NCI-H510A treated with DMSO at 0.1 percent for 48 hours (cell line): ENCODE measurements around the gene TBC1D22A.

Experiments used
- DNase-seq: peaks from one replicate; lab custom pipeline; 2025; lab: John Stamatoyannopoulos, UW

The TBC1D22A gene

DNA sequence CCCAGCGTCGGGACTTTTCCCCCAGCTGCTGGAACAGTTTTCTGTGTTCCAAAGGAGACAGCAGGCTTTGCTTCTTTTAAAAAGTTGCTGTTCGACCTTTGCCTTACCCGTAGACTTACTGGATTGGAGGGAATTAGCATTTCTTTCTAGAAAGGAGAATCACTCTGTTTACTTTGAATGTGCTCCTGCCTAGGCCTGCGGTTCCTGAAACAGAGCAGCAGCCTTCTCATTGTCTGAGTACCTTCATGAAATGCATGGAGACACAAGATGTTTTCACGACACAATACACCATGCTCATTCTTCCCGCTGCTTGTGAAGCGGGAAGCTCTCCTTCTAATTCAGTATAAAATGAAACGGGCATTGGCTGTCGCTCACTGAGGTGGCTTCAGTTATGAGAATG, 196.2 kb downstream of the TBC1D22A start:
- no peak for DNase-seq

DNA sequence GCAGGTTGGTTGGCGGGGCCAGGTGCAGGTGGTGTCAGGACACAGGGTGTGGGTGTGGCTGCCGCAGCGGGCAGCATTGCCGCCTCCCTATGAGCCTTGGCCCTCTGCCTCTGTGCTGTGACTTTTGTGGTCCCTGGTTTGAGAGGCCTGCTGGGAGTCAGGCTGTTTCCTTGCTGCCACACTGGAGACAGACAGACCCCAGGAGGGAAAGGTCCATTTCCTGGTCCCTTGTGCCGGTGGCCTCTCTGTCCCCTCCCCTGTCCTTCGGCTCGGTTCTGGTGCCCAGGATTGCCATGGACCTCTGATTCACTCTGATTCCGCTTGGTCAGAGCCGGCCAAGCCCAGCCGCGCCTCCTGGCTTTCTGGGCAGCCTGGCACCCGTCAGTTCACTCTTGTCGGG, 196.9 kb downstream of the TBC1D22A start:
- DNase-seq = no peak

DNA sequence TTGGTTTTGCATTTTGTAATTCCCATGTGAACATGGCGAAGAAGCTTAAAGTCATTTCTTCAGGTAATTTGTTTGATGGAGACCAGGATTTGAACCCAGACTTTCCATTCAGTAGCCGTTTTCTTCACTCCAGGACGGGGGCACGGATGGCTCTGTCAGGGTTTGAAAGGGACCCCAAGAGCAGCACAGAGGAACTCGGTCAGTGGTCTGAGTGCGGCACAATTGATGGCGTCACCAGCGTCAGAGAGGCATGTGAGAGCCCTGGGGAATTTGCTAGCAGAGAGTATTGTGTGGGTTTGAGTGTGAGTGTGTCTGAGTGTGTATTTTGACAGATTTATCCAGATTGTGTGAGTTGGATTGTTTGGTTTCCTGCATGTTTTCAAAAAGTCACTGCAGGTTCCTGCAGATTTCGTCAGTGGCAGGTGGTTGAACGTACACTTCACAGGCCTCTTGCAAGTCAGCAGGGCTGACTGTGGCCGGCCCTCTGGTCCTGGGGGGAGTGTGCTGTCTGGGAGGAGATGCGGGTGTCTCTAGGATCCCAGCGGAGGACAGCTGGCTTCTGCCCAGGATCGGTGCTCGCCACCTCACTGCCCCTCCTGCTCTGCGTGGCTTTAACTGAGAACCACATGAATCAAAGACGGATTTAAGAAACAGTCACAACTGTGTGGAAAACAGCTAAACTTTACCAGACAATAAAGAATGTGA, 199.3 kb downstream of the TBC1D22A start:
- peak; percentile 22 for DNase-seq

DNA sequence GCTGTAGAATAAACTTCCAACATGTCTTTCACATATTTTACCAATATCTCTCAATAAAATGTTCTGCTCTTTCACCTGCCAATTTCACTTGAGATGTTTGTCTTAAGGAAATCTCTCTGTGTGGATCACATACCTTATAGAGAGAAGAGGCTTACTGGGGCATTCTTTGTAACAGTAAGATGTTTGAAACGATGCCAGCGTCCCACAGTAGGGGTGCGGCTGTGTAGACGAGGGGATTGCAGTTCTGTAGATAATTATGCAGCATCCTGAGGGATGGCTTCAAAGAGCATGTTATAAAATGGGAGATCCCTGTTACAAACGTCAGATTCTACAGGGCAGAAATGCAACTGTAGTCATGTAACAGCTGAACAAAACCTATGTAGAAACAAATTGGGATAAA, 200.0 kb downstream of the TBC1D22A start:
- DNase-seq = no peak

DNA sequence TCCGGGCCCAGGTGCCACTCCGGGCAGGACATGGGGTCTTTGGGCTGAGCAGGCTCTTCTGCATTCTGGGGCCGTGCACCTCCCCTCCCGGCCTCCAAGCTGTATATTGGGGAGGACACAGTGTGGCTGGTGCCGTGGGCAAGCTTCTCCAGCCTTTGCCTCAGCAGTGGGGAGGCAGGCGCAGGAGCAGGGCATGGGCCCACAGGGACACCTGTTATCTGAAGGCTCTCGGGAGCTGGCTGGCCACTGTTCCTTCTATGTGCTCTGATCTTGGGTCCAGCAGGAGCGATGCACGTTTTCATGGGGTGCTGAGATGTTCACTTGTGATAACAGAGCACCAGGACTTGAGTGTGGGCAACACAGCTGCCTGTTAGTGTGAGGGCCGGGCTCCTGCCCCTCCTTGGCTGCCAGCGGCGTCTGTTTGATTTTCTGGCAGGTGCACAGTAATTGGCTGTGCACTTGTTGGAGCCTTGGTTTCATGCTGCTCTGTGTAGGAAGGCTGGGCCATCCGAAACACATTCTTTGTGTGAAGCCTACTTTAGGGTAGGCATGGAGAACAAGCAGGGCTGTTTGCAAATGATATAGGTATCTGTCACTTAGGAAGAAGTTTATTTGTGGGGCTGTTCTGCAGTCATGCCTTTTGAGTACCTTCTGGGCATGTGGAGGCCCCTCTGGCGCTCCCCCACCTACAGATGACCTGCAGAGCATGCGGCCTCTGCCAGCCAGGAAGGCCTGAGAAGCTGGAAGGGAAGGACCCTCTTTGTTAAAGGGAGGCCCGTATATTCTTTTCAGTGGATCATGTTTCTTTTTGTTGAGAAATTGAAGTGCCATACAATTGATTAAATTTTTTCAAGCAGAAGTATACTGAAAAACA, 201.5 kb downstream of the TBC1D22A start:
- DNase-seq = peak; percentile 75

DNA sequence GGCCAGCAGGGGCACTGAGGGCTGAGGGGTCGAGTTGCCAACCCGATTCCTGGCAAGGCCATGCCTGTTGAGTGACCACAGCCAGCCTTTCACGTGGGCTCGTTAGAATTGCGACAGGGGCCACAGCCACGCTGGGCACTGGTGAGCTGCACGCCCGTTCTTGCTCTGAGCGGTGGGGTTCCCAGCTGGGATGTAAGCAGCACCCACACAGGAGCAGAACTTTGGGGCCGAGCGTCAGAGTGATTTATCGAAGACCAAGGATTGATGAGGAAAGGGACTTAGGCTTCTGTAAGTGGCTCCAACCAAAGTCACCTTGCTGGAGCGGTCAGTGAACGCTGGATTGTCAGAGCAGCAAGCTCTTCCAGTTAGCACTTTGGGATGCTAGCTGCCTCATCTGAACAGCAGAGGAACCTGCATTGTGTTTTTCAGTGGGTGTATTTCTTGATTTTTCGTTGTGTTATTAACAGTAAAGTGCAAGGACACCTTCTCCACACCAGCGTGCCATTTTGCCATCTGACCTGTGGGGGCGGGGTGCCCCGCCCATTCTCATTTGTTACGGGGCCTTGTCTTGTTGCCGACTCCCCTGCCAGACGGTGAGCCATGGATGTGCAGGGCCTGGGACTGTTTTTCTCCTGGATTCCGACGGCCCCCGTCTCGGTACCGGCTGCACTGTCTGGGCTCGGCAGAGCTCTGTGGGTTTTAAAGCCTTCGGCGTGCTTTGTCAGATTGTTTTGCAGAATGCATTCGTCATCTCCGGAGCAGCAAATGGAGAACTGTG, 202.5 kb downstream of the TBC1D22A start:
- DNase-seq = no peak

DNA sequence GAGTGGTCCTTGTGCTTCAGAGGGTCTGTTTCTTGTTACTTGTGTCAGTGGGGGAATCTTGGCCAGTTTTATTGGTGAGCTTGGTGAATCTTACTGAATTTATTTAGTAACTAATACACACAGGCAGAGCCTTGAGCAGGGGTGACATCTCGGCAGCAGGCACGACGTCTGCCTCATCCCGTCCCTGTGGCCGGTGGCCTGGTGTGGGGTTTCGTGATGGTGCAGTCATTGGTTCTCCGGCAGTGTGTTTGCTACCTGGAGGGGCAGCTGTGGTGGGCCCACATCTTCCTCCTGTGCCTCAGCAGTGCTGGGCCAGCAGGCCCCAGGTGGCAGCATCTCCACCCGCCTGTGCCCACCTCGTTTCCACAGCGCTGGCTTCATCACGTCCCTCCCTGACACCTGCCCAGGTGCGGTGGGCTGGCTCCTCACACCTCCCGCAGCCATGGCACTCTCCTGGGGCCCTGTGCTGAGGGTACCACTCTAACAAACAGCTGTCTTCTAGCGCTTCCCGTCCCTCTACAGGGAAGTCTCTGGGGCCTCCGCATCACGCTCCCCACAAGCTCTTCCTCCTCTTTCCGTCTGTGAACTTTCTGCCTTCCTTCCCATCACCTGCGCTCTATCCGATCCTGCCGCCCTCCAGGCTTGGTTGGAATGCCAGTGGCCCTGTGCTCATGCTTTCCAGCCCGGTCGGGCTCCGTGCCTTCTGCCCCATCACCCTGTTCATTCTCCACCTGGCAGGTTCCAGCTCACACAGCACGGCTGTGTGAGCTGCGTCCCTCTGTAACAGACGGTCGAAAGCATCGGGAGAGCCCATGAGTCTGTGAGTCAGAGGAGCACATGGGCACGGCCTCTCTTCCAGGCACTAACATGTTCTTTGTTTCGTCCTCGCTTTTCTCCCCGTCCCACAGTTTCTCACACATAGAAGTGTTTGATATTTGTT, 203.4 kb downstream of the TBC1D22A start:
- DNase-seq = no peak

DNA sequence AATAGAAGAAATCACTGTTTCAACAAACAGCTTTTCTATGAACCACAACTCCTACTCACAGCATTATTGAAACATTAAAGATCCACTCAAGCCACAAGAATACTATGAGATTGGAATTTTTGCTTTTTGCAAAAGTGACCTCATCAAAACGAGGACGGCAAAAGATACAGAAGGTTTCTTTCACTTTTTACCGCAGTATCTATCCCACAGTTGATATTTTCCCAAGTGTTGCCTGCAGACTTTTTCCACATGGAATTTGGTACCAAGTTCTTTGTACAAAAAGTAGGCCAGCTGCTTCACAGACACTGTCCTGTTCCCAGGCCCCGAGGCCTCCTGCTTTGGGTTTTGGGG, 204.0 kb downstream of the TBC1D22A start:
- DNase-seq = no peak

DNA sequence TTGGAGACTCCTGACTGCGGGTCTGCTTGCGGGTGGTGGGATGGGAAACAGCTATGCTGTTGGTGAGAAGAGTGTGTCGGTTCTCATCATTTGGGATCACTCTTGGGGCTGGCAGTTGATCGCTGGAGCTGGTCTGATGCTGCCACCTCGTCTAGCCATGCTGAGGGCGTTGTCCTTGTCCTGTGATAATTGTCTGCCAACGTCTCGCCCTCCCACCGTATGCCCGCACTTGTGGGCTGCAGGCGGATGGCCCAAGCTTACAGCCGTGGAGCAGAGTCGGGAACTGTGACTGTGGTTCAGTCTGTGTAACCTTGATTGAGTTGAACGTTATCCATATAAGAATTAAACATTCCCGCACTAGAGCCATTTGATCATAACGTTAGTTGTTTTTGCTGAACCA, 204.4 kb downstream of the TBC1D22A start:
- DNase-seq = no peak

DNA sequence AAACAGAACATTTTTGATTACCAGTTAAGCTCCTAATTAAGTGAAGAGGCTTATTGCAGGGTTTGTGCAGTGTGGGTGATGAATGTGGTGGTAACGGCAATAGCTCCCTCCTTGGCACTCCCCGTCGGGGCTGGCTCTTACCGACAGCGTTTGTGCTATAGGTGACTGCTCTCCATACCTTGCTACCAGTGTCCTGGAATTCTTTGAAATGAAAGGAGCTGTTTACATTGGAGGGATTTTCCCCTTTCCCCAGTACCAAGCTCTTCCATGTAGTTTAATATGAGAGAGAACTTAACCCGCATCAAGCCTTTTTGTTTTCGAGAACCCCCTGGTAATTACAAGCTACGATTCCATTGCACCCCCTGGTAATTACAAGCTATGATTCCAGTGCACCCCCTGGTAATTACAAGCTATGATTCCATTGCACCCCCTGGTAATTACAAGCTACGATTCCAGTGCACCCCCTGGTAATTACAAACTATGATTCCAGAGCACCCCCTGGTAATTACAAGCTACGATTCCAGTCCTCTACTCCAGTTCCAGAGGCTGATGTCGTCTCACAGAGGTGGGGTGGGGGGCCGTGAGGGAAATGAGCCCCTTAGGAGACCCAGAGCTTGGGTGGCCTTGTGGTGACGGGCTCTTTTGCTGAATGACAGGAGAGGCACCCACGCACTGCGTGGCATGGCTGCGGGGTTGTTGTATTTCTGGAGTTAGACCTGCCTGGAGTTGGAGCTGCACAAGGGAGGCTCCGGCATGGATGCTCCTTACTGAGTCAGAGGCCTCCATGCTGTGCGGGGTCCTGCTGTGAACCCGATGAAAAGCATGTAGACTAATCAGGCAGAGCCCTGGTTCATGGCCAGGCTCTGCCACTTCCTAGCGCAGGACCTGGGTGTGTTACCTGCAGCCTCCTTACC, 205.3 kb downstream of the TBC1D22A start:
- no peak for DNase-seq

DNA sequence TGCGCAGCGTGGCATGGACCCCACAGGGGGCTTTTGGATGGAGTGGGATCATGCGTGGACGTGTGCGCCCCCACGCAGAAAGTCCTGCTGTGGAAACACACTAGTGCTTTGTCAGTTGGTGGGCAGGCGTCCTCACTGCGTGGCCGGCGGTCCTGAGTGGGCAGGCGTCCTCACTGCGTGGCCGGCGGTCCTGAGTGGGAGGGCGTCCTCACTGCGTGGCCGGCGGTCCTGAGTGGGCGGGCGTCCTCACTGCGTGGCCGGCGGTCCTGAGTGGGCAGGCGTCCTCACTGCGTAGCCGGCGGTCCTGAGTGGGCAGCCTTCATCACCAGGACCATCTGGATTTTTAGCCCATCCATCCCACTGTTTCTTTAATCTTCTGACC, 205.9 kb downstream of the TBC1D22A start:
- no peak for DNase-seq

DNA sequence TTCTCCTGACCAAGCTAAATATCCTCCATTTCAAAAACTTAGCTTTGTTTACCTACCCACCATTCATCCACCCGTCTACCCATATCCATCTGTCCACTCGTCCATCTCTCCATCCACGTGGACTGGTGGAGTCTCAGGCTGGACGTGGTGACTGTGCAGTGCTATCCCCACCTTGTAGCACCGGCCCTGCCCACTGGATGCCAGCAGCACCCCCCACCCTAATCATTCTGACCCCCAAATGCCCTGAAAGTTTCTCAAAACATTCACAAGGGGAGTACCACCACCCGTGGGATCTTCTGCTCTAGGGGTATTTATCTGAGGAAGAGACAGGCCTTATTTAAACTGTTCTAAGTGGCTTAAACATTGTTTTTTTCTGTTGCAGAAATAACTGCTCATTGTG, 206.4 kb downstream of the TBC1D22A start:
- no peak for DNase-seq

DNA sequence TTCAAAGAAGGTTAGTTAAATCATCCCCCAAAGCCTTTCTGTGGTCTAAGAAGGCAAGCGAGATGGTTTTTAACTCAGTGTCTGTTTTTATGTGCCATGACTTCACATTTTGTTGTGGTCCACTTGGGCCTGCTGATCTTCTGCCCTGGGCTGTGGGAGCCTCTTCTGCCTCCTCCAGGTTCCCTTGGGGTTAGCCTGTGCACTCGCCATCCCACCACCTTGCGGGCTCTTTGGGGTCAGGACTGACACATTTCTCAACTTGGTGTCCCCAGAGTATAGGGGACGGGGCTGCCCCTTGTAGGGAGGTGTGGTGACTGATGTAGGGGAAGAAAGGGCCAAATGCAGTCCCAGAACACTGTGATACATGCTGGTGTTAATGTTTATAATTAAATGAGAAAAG, 207.0 kb downstream of the TBC1D22A start:
- no peak for DNase-seq

DNA sequence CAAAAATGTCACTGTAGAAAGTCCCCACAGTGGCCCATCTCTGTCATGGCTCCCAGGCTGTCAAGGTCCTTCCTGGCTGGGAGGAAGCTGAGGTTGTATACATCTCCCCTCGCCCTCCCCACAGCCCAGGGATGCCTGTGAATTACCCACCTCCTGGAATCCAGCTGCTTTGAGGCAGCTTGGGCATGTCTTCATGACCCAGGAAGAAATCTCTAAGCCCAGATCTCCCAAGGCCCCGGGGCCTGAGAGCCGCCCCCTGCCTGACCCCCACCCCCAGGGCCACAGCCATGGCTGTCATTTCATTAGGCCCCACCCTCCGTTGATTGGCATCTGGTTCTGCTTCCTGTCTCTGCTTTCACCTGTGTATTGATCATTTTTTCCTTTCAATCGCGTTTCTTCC, 207.5 kb downstream of the TBC1D22A start:
- DNase-seq = no peak

DNA sequence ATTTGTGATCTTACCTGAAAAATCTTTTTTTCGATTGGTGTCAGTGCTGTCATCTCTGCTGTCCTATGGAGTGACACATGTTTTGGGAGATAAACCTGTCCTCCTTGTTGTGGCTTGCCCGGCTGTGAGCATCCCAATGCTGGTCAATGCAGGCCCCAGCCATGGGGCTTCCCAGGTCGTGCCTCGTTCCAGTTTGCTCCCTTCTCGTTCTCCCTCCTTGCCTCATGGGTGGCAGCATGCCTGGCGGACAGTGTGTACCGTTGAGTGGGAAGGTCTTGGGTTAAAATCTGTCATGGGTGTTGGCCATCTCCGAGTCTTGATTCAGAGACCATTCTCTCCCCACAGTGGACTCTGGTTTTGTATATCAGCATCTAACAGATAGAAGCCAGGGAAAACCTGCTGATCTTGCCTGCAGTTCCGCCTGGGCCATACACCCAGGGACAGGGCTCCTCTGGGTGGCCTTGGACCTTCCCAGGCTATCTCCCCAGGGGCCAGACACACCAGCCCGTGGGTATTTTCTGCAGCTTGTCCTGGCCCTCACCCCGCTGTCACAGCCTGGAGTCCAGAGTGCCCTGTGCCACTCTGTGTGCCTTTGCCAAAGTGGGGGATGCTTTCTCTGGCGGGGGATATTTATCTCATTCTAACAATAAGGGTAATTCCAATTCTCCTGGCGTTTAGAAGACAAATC, 208.1 kb downstream of the TBC1D22A start:
- no peak for DNase-seq

DNA sequence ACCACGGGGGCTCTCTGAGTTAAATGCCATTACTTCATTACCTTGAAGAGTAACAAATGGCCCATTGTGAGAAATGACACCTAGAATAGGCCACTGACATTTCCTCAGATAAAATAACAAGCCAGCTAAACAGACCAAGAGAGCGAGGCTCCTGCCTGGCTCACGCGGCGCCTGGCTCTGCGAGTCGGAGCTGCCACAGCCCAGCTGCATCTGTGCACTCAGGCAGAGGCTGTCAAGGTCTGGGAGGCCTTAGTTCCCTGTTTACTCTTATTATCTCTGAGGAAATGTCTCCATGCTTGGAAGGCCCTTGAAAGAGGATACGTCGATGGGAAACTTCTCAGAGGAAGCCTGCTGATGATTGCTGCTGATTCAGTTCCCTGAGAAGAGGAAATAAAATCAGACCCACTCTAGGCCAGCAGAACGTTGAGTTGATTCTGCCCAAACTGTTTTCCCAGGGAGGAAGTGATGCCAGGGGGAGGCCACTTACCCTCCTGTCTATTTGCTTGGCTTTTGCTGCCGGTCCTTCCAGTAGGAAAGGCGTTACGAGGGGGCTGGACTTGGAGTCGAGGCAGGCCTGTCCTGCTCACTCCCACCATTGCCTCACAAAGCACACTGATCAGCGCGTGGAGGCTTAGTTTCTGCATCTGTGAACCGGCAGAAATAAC, 208.8 kb downstream of the TBC1D22A start:
- peak; percentile 53 for DNase-seq

DNA sequence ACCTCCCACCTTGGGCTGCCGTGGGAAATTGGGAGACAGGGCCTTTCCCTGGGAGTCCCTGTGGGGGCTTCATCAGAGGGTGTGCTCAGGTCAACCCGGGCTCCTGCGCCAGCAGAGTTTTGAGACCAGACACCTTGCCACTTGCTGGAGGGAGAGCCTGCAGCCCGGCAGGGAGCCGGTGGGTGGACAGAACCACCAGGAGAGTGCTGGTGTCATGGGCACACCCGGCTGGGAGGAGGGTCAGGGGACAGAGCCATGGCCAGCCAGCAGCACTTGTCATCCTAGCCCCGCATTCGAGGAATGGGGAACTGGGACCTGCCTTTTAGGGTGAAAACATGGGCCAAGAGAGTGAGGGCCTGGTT, 209.3 kb downstream of the TBC1D22A start:
- DNase-seq = no peak

DNA sequence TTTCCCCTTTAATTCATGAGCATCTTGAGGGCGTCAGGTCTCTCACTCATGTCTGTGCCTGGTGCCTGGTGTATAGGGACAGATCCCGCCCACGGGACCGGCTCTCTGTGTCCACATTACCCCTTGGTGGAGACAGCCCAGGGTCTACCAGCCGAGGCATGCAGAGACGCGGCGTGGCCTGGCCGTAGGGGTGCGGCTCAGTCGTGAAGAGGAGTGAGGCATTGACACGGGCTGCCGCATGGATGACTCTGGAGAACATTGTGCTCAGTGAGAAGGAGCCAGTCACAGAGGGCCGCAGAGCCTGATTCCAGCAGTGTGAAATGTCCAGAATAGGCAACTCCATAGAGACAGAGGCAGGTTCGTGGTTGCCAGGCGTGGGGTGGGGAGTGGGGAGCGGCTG, 209.8 kb downstream of the TBC1D22A start:
- DNase-seq = no peak
